Neural progenitor cell (in vitro differentiated cells): Measurements from ENCODE around the gene GNAS-AS1. TPM values are rescaled to one million over a fixed set of nuclear protein-coding genes. Genes with fewer than 3 reads are reported as not detected.

Source experiments
- DNase-seq: peaks from one replicate; pipeline ENCODE4 v3.0.0-alpha.2; 2016; ENCODE audit warnings: low spot score
- H2AFZ ChIP-seq: fragments of 200-600 bp; sonication (generic); replicated peaks from 2 replicates; pipeline ENCODE4 v1.6.1; 2016; ENCODE audit warnings: antibody characterized with exemption
- H3F3A ChIP-seq: fragments of 200-600 bp; sonication (generic); 2 replicates; pipeline ENCODE4 v1.6.1; 2016; ENCODE audit warnings: antibody characterized with exemption, low read depth
- H3K27ac ChIP-seq: fragments of 200-600 bp; sonication (generic); 2 replicates; pipeline ENCODE4 v1.5.1; 2016; ENCODE audit warnings: mild to moderate bottlenecking
- H3K27me3 ChIP-seq: fragments of 200-600 bp; sonication (generic); 2 replicates; pipeline ENCODE4 v1.6.1; 2016; ENCODE audit warnings: mild to moderate bottlenecking, moderate library complexity
- H3K36me3 ChIP-seq: fragments of 200-600 bp; sonication (generic); 2 replicates; pipeline ENCODE4 v1.5.1; 2016
- H3K4me1 ChIP-seq: fragments of 200-600 bp; sonication (generic); 2 replicates; pipeline ENCODE4 v1.6.1; 2016; ENCODE audit warnings: mixed run types
- H3K4me2 ChIP-seq: fragments of 200-600 bp; sonication (generic); 2 replicates; pipeline ENCODE4 v1.6.1; 2016
- H3K4me3 ChIP-seq: fragments of 200-600 bp; sonication (generic); 2 replicates; pipeline ENCODE4 v1.5.1; 2016
- H3K79me2 ChIP-seq: fragments of 200-600 bp; sonication (generic); 2 replicates; pipeline ENCODE4 v1.6.1; 2016; ENCODE audit warnings: low read depth
- H3K9ac ChIP-seq: fragments of 200-600 bp; sonication (generic); 2 replicates; pipeline ENCODE4 v1.6.1; 2016
- H3K9me3 ChIP-seq: fragments of 200-600 bp; sonication (generic); 2 replicates; pipeline ENCODE4 v1.5.1; 2016; ENCODE audit warnings: low read depth
- H4K20me1 ChIP-seq: fragments of 200-600 bp; sonication (generic); 2 replicates; pipeline ENCODE4 v1.6.1; 2016; ENCODE audit warnings: low read depth
- H3K27ac Mint-ChIP-seq: 3 replicates; pipeline ENCODE4 v1.8.0; 2021; ENCODE audit warnings: mixed read lengths
- H3K27me3 Mint-ChIP-seq: 2 replicates; pipeline ENCODE4 v1.8.0; 2022; ENCODE audit warnings: low read depth, mild to moderate bottlenecking, inconsistent platforms, moderate library complexity, mixed read lengths; ENCODE audit not compliant: insufficient read depth
- H3K36me3 Mint-ChIP-seq: 3 replicates; pipeline ENCODE4 v1.8.0; 2021; ENCODE audit warnings: mixed read lengths
- H3K4me1 Mint-ChIP-seq: 3 replicates; pipeline ENCODE4 v1.8.0; 2021; ENCODE audit warnings: mixed read lengths
- H3K4me3 Mint-ChIP-seq: 3 replicates; pipeline ENCODE4 v1.8.0; 2021; ENCODE audit warnings: mild to moderate bottlenecking, moderate library complexity, mixed read lengths
- H3K9me3 Mint-ChIP-seq: 3 replicates; pipeline ENCODE4 v1.8.0; 2020; ENCODE audit warnings: mixed read lengths
- CTCF ChIP-seq: fragments of 200-600 bp; sonication (generic); IDR thresholded peaks from 2 replicates; pipeline ENCODE4 v1.5.1; 2017; ENCODE audit warnings: antibody characterized with exemption, mild to moderate bottlenecking
- EZH2 ChIP-seq: fragments of 200-600 bp; sonication (generic); IDR thresholded peaks from 2 replicates; pipeline ENCODE4 v1.6.1; 2017; ENCODE audit warnings: antibody characterized with exemption, mild to moderate bottlenecking, moderate library complexity
- EZH2phosphoT487 ChIP-seq: fragments of 200-600 bp; sonication (generic); IDR thresholded peaks from 2 replicates; pipeline ENCODE4 v1.6.1; 2017; ENCODE audit warnings: antibody characterized with exemption
- total RNA-seq: library from RNA; depleted of rRNA; stranded (reverse); fragments of >200 nt; gene quantifications from 2 replicates; pipeline ENCODE4 v1.2.3, GENCODE V29; 2015; ENCODE audit warnings: low replicate concordance

GNAS-AS1 gene
- 5.8 and 6.4 TPM in 2 replicates for total RNA-seq

GRCh38 chr20:58850693-58851174 lies at the start of gene GNAS-AS1:
Gene GNAS-AS1 (minus strand): TSS chr20:58850902.
- Histone ChIP-seq H2AFZ (peak within 1 kb of the TSS; percentile 58), H4K20me1 (peaks cover 43% of the 10 kb centered on the region), H3K4me2 (peak within 1 kb of the TSS; percentile 90), H3K4me1 (peaks cover 18% of the 10 kb centered on the region), H3K36me3 (no peaks in the 10 kb centered on the region), H3F3A (peaks cover 10% of the 10 kb centered on the region), H3K27ac (no peak within 1 kb of the TSS), H3K79me2 (peaks cover 49% of the 10 kb centered on the region), H3K27me3 (peaks cover 48% of the 10 kb centered on the region), H3K4me3 (peak within 1 kb of the TSS; percentile 63), H3K9ac (no peak within 1 kb of the TSS), H3K9me3 (no peaks in the 10 kb centered on the region)
- Mint-ChIP-seq H3K4me3 (peak within 1 kb of the TSS; percentile 89), H3K27me3 (peaks cover 35% of the 10 kb centered on the region), H3K27ac (no peak within 1 kb of the TSS), H3K4me1 (peaks cover 12% of the 10 kb centered on the region), H3K36me3 (no peaks in the 10 kb centered on the region), H3K9me3 (peaks cover 14% of the 10 kb centered on the region)
- TF ChIP-seq CTCF (no peak), EZH2phosphoT487 (no peak), EZH2 (no peak)
- DNase-seq: peak; percentile 91

GRCh38 chr20:58900397-58900796 lies 49.7 kb upstream of the GNAS-AS1 start:
- Mint-ChIP-seq H3K9me3 (no peaks in the 10 kb centered on the region), H3K4me3 (peak overlapping the region; percentile 10), H3K4me1 (peaks cover 66% of the 10 kb centered on the region), H3K27ac (peak overlapping the region; percentile 5), H3K27me3 (no peaks in the 10 kb centered on the region), H3K36me3 (peaks cover 37% of the 10 kb centered on the region)
- peaks cover 59% of the 10 kb centered on the region for H3F3A ChIP-seq
- H3K9me3 ChIP-seq: no peaks in the 10 kb centered on the region
- peak overlapping the region; percentile 68 for H3K4me2 ChIP-seq
- peaks cover 59% of the 10 kb centered on the region for H3K4me1 ChIP-seq
- no peak overlapping the region for H3K9ac ChIP-seq
- TF ChIP-seq CTCF: no peak
- no peak for TF ChIP-seq EZH2
- TF ChIP-seq EZH2phosphoT487: no peak
- DNase-seq: peak; percentile 70
- peaks cover 15% of the 10 kb centered on the region for H3K36me3 ChIP-seq
- H3K27ac ChIP-seq: no peak overlapping the region
- H3K79me2 ChIP-seq: peaks cover 100% of the 10 kb centered on the region
- no peaks in the 10 kb centered on the region for H3K27me3 ChIP-seq
- no peak overlapping the region for H2AFZ ChIP-seq
- peak overlapping the region; percentile 2 for H3K4me3 ChIP-seq
- H4K20me1 ChIP-seq: peaks cover 99% of the 10 kb centered on the region

- peaks cover 74% of the 10 kb centered on the region for H3K4me1 Mint-ChIP-seq
- peaks cover 9% of the 10 kb centered on the region for H3K36me3 ChIP-seq
- H2AFZ ChIP-seq: no peak overlapping the region
- no peaks in the 10 kb centered on the region for H3K9me3 Mint-ChIP-seq
- peaks cover 100% of the 10 kb centered on the region for H3K79me2 ChIP-seq
- no peak overlapping the region for H3K27ac ChIP-seq
- H3K4me3 ChIP-seq: peak overlapping the region; percentile 2
- no peak overlapping the region for H3K9ac ChIP-seq
- H3K4me3 Mint-ChIP-seq: no peak overlapping the region
- peaks cover 68% of the 10 kb centered on the region for H3K4me1 ChIP-seq
- peak overlapping the region; percentile 68 for H3K4me2 ChIP-seq
- H3K27me3 Mint-ChIP-seq: no peaks in the 10 kb centered on the region
- H3K27me3 ChIP-seq: no peaks in the 10 kb centered on the region
- no peak for DNase-seq
- peaks cover 60% of the 10 kb centered on the region for H3F3A ChIP-seq
- TF ChIP-seq EZH2 (no peak), CTCF (no peak), EZH2phosphoT487 (no peak)
- H3K9me3 ChIP-seq: no peaks in the 10 kb centered on the region
- no peak overlapping the region for H3K27ac Mint-ChIP-seq
- H4K20me1 ChIP-seq: peaks cover 100% of the 10 kb centered on the region
- H3K36me3 Mint-ChIP-seq: peaks cover 31% of the 10 kb centered on the region
Observed at GRCh38 chr20:58899512-58899911, 48.8 kb upstream of the GNAS-AS1 start.
